Esophagus muscularis mucosa (tissue), 3 donors: ENCODE measurements around the gene TBCD.

Experiments
- POLR2A ChIP-seq: fragments of 450-650 bp; IDR thresholded peaks from one replicate; pipeline ENCODE4 v1.6.1; 2017; ENCODE audit warnings: antibody characterized with exemption, moderate library complexity, mild to moderate bottlenecking, low read depth
- TF ChIP-seq, protein P1 (sequence below), 3 experiments: fragments of 200-600 bp in 2 of 3; fragments of 450-650 bp in 1 of 3; sonication (generic) in 2 of 3; IDR thresholded peaks; one replicate each; pipeline ENCODE4 v1.5.1; 2017 to 2019; ENCODE audit warnings: antibody characterized with exemption in 3 of 3, mild to moderate bottlenecking in 2 of 3, moderate library complexity in 1 of 3

DNA sequence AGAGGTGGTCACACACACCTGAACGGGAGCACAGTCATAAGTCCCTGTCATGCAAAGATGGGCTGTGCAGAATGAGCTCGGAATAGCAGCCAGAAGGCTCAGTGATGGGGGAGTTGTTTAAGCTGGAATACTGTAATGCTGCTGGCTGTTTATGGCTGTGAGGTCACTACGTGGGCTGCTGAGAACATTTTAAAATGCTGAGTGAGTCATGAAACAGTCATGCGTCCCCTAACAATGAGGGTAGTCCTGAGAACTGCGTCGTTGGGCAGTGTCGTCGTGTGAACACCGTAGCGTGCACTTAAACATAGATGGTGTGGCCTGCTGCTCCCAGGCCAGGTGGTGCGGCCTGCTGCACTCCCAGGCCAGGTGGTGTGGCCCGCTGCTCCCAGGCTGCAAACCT lies 39.7 kb downstream of the TBCD start:
- TF ChIP-seq POLR2A, result no peak
- TF ChIP-seq, protein P1, sequence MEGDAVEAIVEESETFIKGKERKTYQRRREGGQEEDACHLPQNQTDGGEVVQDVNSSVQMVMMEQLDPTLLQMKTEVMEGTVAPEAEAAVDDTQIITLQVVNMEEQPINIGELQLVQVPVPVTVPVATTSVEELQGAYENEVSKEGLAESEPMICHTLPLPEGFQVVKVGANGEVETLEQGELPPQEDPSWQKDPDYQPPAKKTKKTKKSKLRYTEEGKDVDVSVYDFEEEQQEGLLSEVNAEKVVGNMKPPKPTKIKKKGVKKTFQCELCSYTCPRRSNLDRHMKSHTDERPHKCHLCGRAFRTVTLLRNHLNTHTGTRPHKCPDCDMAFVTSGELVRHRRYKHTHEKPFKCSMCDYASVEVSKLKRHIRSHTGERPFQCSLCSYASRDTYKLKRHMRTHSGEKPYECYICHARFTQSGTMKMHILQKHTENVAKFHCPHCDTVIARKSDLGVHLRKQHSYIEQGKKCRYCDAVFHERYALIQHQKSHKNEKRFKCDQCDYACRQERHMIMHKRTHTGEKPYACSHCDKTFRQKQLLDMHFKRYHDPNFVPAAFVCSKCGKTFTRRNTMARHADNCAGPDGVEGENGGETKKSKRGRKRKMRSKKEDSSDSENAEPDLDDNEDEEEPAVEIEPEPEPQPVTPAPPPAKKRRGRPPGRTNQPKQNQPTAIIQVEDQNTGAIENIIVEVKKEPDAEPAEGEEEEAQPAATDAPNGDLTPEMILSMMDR (IDR thresholded peaks at IDR 0.05), result no peak
